ENCODE results near the gene MGAT3. TPM values are rescaled to one million over a fixed set of nuclear protein-coding genes. Genes with fewer than 3 reads are reported as not detected.

The MGAT3 gene
- total and polyA plus RNA-seq, 9 of the 15 experiments (the other 6 are each of a cell fraction or from before 2014, with no cell fraction given) = 0.10 to 11.5 (median 4.6) TPM

GRCh38 chr22:39522567-39523300 is 65.9 kb downstream of the MGAT3 start (continued):
- TF ChIP-seq ELF4 (CRISPR knock-in tag; IDR thresholded peaks at IDR 0.05) (peak; percentile 87; the same call in 1 of the 2 replicates), MTA3 (IDR thresholded peaks at IDR 0.05; ENCODE audit: borderline replicate concordance) (0 out of 2 replicates have a peak, but pooled peaks have one; percentile 38), ZNF780A (CRISPR knock-in tag; IDR thresholded peaks at IDR 0.05) (no peak), ZNF431 (CRISPR knock-in tag; IDR thresholded peaks at IDR 0.05) (no peak), ATF4 (CRISPR knock-in tag; IDR thresholded peaks at IDR 0.05) (peak; percentile 61), CEBPZ (IDR thresholded peaks at IDR 0.05; ENCODE audit: borderline replicate concordance, low read depth, low read length) (no peak), RFX7 (CRISPR knock-in tag; IDR thresholded peaks at IDR 0.05) (no peak), LCOR (CRISPR knock-in tag; IDR thresholded peaks at IDR 0.05) (peak; percentile 55; the same call in 1 of the 2 replicates), FOXK1 (CRISPR knock-in tag; IDR thresholded peaks at IDR 0.05; ENCODE audit: borderline replicate concordance) (peak; percentile 72), ELK1 (CRISPR knock-in tag; IDR thresholded peaks at IDR 0.05) (no peak), SUPT5H (IDR thresholded peaks at IDR 0.05) (peak; percentile 85), SNAPC5 (CRISPR knock-in tag; IDR thresholded peaks at IDR 0.05) (no peak), POLR2AphosphoS5 (IDR thresholded peaks at IDR 0.05; ENCODE audit: control insufficient read depth, insufficient read depth, low read depth, low read length) (peak; percentile 61), CAMTA2 (CRISPR knock-in tag; conservative IDR thresholded peaks at IDR 0.05) (peak; percentile 78; the same call in 1 of the 2 replicates), IRF2 (CRISPR knock-in tag; IDR thresholded peaks at IDR 0.05) (no peak), PATZ1 (CRISPR knock-in tag; IDR thresholded peaks at IDR 0.05; ENCODE audit: borderline replicate concordance) (peak; percentile 80; the same call in 1 of the 2 replicates), TEAD1 (CRISPR knock-in tag; IDR thresholded peaks at IDR 0.05) (peak in 1 of 2 experiments; percentile 28; a peak in 1 of 4 replicates), DEAF1 (CRISPR knock-in tag; IDR thresholded peaks at IDR 0.05) (0 out of 2 replicates have a peak, but pooled peaks have one; percentile 32)
